Astrocyte (in vitro differentiated cells and primary cell): ENCODE data around the gene HMCES. TPM values are rescaled to one million over a fixed set of nuclear protein-coding genes. Genes with fewer than 3 reads are reported as not detected.

Experiments used
- DNase-seq: peaks from one replicate; pipeline ENCODE4 v3.0.0-alpha.2; 2010; ENCODE audit warnings: low read depth
- FAIRE-seq: peaks from 2 replicates; lab custom pipeline; 2011; peaks lifted over from hg19 to GRCh38; lab: Jason Lieb, UNC
- H2AFZ ChIP-seq: 2 replicates; pipeline ENCODE4 v1.6.0; 2012; ENCODE audit warnings: low read depth, low read length, inconsistent platforms
- H3K27ac ChIP-seq: 2 replicates; pipeline ENCODE4 v1.5.1; 2011; ENCODE audit warnings: low read depth, low read length, inconsistent platforms
- H3K27me3 ChIP-seq: 2 replicates; pipeline ENCODE4 v1.6.0; 2011; ENCODE audit warnings: low read length, inconsistent platforms; ENCODE audit not compliant: insufficient read depth
- H3K36me3 ChIP-seq: 2 replicates; pipeline ENCODE4 v1.5.1; 2011; ENCODE audit warnings: low read length, inconsistent platforms; ENCODE audit not compliant: insufficient read depth
- H3K4me1 ChIP-seq: 2 replicates; pipeline ENCODE4 v1.5.1; 2011; ENCODE audit warnings: low read length, inconsistent platforms; ENCODE audit not compliant: insufficient read depth
- H3K4me2 ChIP-seq: 2 replicates; pipeline ENCODE4 v1.6.0; 2012; ENCODE audit warnings: low read length, inconsistent platforms
- H3K4me3 ChIP-seq: 2 replicates; pipeline ENCODE4 v1.5.1; 2011; ENCODE audit warnings: low read depth, mild to moderate bottlenecking, low read length, inconsistent platforms; ENCODE audit not compliant: insufficient read depth
- H3K79me2 ChIP-seq: 2 replicates; pipeline ENCODE4 v1.6.0; 2012; ENCODE audit warnings: mild to moderate bottlenecking, low read length, inconsistent platforms; ENCODE audit not compliant: insufficient read depth
- H3K9ac ChIP-seq: 2 replicates; pipeline ENCODE4 v1.6.0; 2012; ENCODE audit warnings: mild to moderate bottlenecking, low read length, inconsistent platforms
- H3K9me3 ChIP-seq: 2 replicates; pipeline ENCODE4 v1.5.1; 2012; ENCODE audit warnings: low read depth, mild to moderate bottlenecking, low read length, inconsistent platforms; ENCODE audit not compliant: insufficient read depth
- H4K20me1 ChIP-seq: 2 replicates; pipeline ENCODE4 v1.6.0; 2012; ENCODE audit warnings: low read length, inconsistent platforms; ENCODE audit not compliant: insufficient read depth
- H3K27ac Mint-ChIP-seq: one replicate; pipeline ENCODE4 v1.8.0; 2021; ENCODE audit warnings: mild to moderate bottlenecking, mixed read lengths; ENCODE audit not compliant: unreplicated experiment
- H3K27me3 Mint-ChIP-seq: one replicate; pipeline ENCODE4 v1.8.0; 2021; ENCODE audit warnings: low read depth, mixed read lengths; ENCODE audit not compliant: unreplicated experiment
- H3K36me3 Mint-ChIP-seq: one replicate; pipeline ENCODE4 v1.8.0; 2021; ENCODE audit warnings: low read depth, mixed read lengths; ENCODE audit not compliant: unreplicated experiment
- H3K4me1 Mint-ChIP-seq: one replicate; pipeline ENCODE4 v1.8.0; 2021; ENCODE audit warnings: low read depth, mixed read lengths; ENCODE audit not compliant: unreplicated experiment
- H3K4me3 Mint-ChIP-seq: one replicate; pipeline ENCODE4 v1.8.0; 2021; ENCODE audit warnings: mild to moderate bottlenecking, moderate library complexity, mixed read lengths; ENCODE audit not compliant: unreplicated experiment
- H3K9me3 Mint-ChIP-seq: one replicate; pipeline ENCODE4 v1.8.0; 2021; ENCODE audit warnings: mild to moderate bottlenecking, mixed read lengths; ENCODE audit not compliant: unreplicated experiment
- CTCF ChIP-seq: IDR thresholded peaks from 2 replicates; pipeline ENCODE4 v1.5.1; 2011; ENCODE audit warnings: low read depth, mild to moderate bottlenecking, inconsistent platforms, low read length, moderate library complexity; ENCODE audit not compliant: insufficient read depth
- EZH2 ChIP-seq: IDR thresholded peaks from 2 replicates; pipeline ENCODE4 v1.6.1; 2012; ENCODE audit warnings: mild to moderate bottlenecking, low read length, inconsistent platforms; ENCODE audit not compliant: insufficient read depth
- total RNA-seq: library from RNA; stranded (reverse); gene quantifications from 2 replicates; pipeline ENCODE4 v1.2.1, GENCODE V29; 2021

HMCES gene
- total RNA-seq, 1 donor from 2014 or later, result 27.4 TPM

GRCh38 chr3:129248286-129248979 lies 30.2 kb upstream of the HMCES start:
- TF ChIP-seq CTCF (no peak), EZH2 (no peak)
- Histone ChIP-seq H3K27ac (peak overlapping the region; percentile 100), H2AFZ (peak overlapping the region; percentile 99), H3K27me3 (no peaks in the 10 kb centered on the region), H3K79me2 (peaks cover 62% of the 10 kb centered on the region), H3K36me3 (peaks cover 14% of the 10 kb centered on the region), H3K4me3 (peak overlapping the region; percentile 100), H3K9ac (peak overlapping the region; percentile 100), H4K20me1 (peaks cover 18% of the 10 kb centered on the region), H3K4me1 (peaks cover 31% of the 10 kb centered on the region), H3K9me3 (no peaks in the 10 kb centered on the region), H3K4me2 (peak overlapping the region; percentile 98)
- H3K4me3 Mint-ChIP-seq, result peak overlapping the region; percentile 99
- no peaks in the 10 kb centered on the region for H3K27me3 Mint-ChIP-seq
- H3K4me1 Mint-ChIP-seq, result peaks cover 26% of the 10 kb centered on the region
- no peaks in the 10 kb centered on the region for H3K9me3 Mint-ChIP-seq
- peak overlapping the region; percentile 99 for H3K27ac Mint-ChIP-seq
- FAIRE-seq, result no peak
- peaks cover 12% of the 10 kb centered on the region for H3K36me3 Mint-ChIP-seq
- no peak for DNase-seq

GRCh38 chr3:129249284-129250065 lies 29.2 kb upstream of the HMCES start, which contains the start of gene COPG1:
COPG1 (plus strand) TSS chr3:129249606; CDS start chr3:129249710, 104 bp downstream.
- Histone ChIP-seq H3K27ac (peak within 1 kb of the TSS; percentile 100), H3K79me2 (peaks cover 69% of the 10 kb centered on the region), H3K9me3 (no peaks in the 10 kb centered on the region), H3K4me2 (peak within 1 kb of the TSS; percentile 98), H4K20me1 (peaks cover 27% of the 10 kb centered on the region), H3K4me3 (peak within 1 kb of the TSS; percentile 100), H2AFZ (peak within 1 kb of the TSS; percentile 99), H3K36me3 (peaks cover 20% of the 10 kb centered on the region), H3K27me3 (no peaks in the 10 kb centered on the region), H3K9ac (peak within 1 kb of the TSS; percentile 100), H3K4me1 (peaks cover 31% of the 10 kb centered on the region)
- FAIRE-seq (no peak), DNase-seq (peak; percentile 65)
- TF ChIP-seq EZH2 (no peak), CTCF (no peak)
- peaks cover 13% of the 10 kb centered on the region for H3K36me3 Mint-ChIP-seq
- H3K4me3 Mint-ChIP-seq, result peak within 1 kb of the TSS; percentile 99
- H3K9me3 Mint-ChIP-seq, result no peaks in the 10 kb centered on the region
- H3K27me3 Mint-ChIP-seq, result no peaks in the 10 kb centered on the region
- peak within 1 kb of the TSS; percentile 99 for H3K27ac Mint-ChIP-seq
- H3K4me1 Mint-ChIP-seq, result peaks cover 28% of the 10 kb centered on the region
